Loucy (cell line): ENCODE results near the gene ABI3.

Source experiments
- H2AFZ ChIP-seq: fragments of 200-600 bp; sonication (generic); 2 replicates; pipeline ENCODE4 v1.6.0; 2016; ENCODE audit warnings: antibody characterized with exemption, mild to moderate bottlenecking, low read length, moderate library complexity
- H3F3A ChIP-seq: fragments of 200-600 bp; 2 replicates; pipeline ENCODE4 v1.6.0; 2016; ENCODE audit warnings: antibody characterized with exemption, low read depth, mild to moderate bottlenecking
- H3K27me3 ChIP-seq: fragments of 200-600 bp; sonication (generic); 2 replicates; pipeline ENCODE4 v1.6.1; 2014; ENCODE audit warnings: low read length, mild to moderate bottlenecking; ENCODE audit not compliant: insufficient read depth, poor library complexity, severe bottlenecking
- H3K36me3 ChIP-seq: fragments of 200-600 bp; sonication (generic); 2 replicates; pipeline ENCODE4 v1.6.1; 2016; ENCODE audit warnings: low read length; ENCODE audit not compliant: insufficient read depth
- H3K4me1 ChIP-seq: fragments of 200-600 bp; sonication (generic); 2 replicates; pipeline ENCODE4 v1.5.1; 2014; ENCODE audit warnings: low read length, mild to moderate bottlenecking; ENCODE audit not compliant: insufficient read depth, poor library complexity, severe bottlenecking
- H3K4me2 ChIP-seq: fragments of 200-600 bp; sonication (generic); 2 replicates; pipeline ENCODE4 v1.6.0; 2014; ENCODE audit warnings: antibody characterized with exemption, low read length, low read depth, mild to moderate bottlenecking; ENCODE audit not compliant: poor library complexity, severe bottlenecking
- H3K4me3 ChIP-seq: fragments of 200-600 bp; sonication (generic); 2 replicates; pipeline ENCODE4 v1.5.1; 2014; ENCODE audit warnings: low read length, mild to moderate bottlenecking, mixed read lengths; ENCODE audit not compliant: poor library complexity, severe bottlenecking
- H3K79me2 ChIP-seq: fragments of 200-600 bp; sonication (generic); 2 replicates; pipeline ENCODE4 v1.6.1; 2014; ENCODE audit warnings: low read length; ENCODE audit not compliant: insufficient read depth
- H3K9ac ChIP-seq: fragments of 200-600 bp; sonication (generic); 2 replicates; pipeline ENCODE4 v1.6.0; 2014; ENCODE audit warnings: mild to moderate bottlenecking, low read depth, low read length, moderate library complexity; ENCODE audit not compliant: poor library complexity, severe bottlenecking
- H3K9me2 ChIP-seq: fragments of 200-600 bp; sonication (generic); replicated peaks from 2 replicates; pipeline ENCODE4 v1.6.1; 2016; ENCODE audit warnings: low read depth, low read length, mixed read lengths
- H3K9me3 ChIP-seq: fragments of 200-600 bp; sonication (generic); 2 replicates; pipeline ENCODE4 v1.6.1; 2014; ENCODE audit warnings: mild to moderate bottlenecking, antibody characterized with exemption, low read length, low read depth; ENCODE audit not compliant: insufficient read depth
- H4K20me1 ChIP-seq: fragments of 200-600 bp; sonication (generic); 2 replicates; pipeline ENCODE4 v1.6.0; 2014; ENCODE audit warnings: antibody characterized with exemption, low read length, mild to moderate bottlenecking; ENCODE audit not compliant: insufficient read depth, poor library complexity, severe bottlenecking
- CTCF ChIP-seq: fragments of 200-600 bp; sonication (generic); conservative IDR thresholded peaks from 2 replicates; pipeline ENCODE4 v1.5.1; 2014; ENCODE audit warnings: mild to moderate bottlenecking, antibody characterized with exemption, low read length
- EZH2phosphoT487 ChIP-seq: fragments of 200-600 bp; IDR thresholded peaks from 2 replicates; pipeline ENCODE4 v1.6.1; 2018; ENCODE audit warnings: antibody characterized with exemption, mild to moderate bottlenecking, moderate library complexity, borderline replicate concordance

The ABI3 gene

GRCh38 chr17:49201481-49201927 is 9.0 kb upstream of the ABI3 start:
- Histone ChIP-seq H3K36me3 (no peaks in the 10 kb centered on the region), H4K20me1 (no peaks in the 10 kb centered on the region), H3K4me3 (no peak overlapping the region), H3F3A (no peaks in the 10 kb centered on the region), H3K79me2 (no peaks in the 10 kb centered on the region), H3K4me1 (peaks cover 4% of the 10 kb centered on the region), H3K9me3 (no peaks in the 10 kb centered on the region), H3K9me2 (no peaks in the 10 kb centered on the region), H3K9ac (no peak overlapping the region), H3K4me2 (no peak overlapping the region), H2AFZ (no peak overlapping the region), H3K27me3 (no peaks in the 10 kb centered on the region)
- TF ChIP-seq CTCF (no peak), EZH2phosphoT487 (no peak)

- no peak for TF ChIP-seq EZH2phosphoT487
- no peak for TF ChIP-seq CTCF
- no peaks in the 10 kb centered on the region for H3F3A ChIP-seq
- no peaks in the 10 kb centered on the region for H3K79me2 ChIP-seq
- no peak overlapping the region for H3K4me2 ChIP-seq
- no peaks in the 10 kb centered on the region for H3K9me2 ChIP-seq
- no peaks in the 10 kb centered on the region for H3K27me3 ChIP-seq
- H3K4me3 ChIP-seq = no peak overlapping the region
- no peaks in the 10 kb centered on the region for H4K20me1 ChIP-seq
- H2AFZ ChIP-seq = no peak overlapping the region
- H3K9ac ChIP-seq = no peak overlapping the region
- no peaks in the 10 kb centered on the region for H3K36me3 ChIP-seq
- no peaks in the 10 kb centered on the region for H3K9me3 ChIP-seq
- H3K4me1 ChIP-seq = peaks cover 6% of the 10 kb centered on the region
Measured at GRCh38 chr17:49203796-49204195, 6.7 kb upstream of the ABI3 start.

- Histone ChIP-seq H3K4me1 (peaks cover 14% of the 10 kb centered on the region), H3K4me2 (no peak overlapping the region), H3K79me2 (no peaks in the 10 kb centered on the region), H3K4me3 (no peak overlapping the region), H3K36me3 (no peaks in the 10 kb centered on the region), H3F3A (no peaks in the 10 kb centered on the region), H4K20me1 (no peaks in the 10 kb centered on the region), H3K9me2 (no peaks in the 10 kb centered on the region), H3K27me3 (no peaks in the 10 kb centered on the region), H3K9ac (no peak overlapping the region), H3K9me3 (no peaks in the 10 kb centered on the region), H2AFZ (no peak overlapping the region)
- no peak for TF ChIP-seq EZH2phosphoT487
- TF ChIP-seq CTCF = no peak
Measured at GRCh38 chr17:49204516-49204915, 6.0 kb upstream of the ABI3 start.
